ENCODE results near the gene MCC.

GRCh38 chr5:113280541-113280940 is 207.7 kb downstream of the MCC start:
- no peak for TF ChIP-seq CTCF (conservative IDR thresholded peaks at IDR 0.05; ENCODE audit: low read depth, low read length)
- TF ChIP-seq CHD1 (IDR thresholded peaks at IDR 0.05; ENCODE audit: low read depth, low read length): no peak
- no peak for TF ChIP-seq POLR2A (IDR thresholded peaks at IDR 0.05; ENCODE audit: low read depth, low read length)
- no peak for TF ChIP-seq MAZ (IDR thresholded peaks at IDR 0.05; ENCODE audit: borderline replicate concordance, low read depth, low read length)
- TF ChIP-seq MAFK (IDR thresholded peaks at IDR 0.05; ENCODE audit: low read depth, low read length): no peak
- TF ChIP-seq RCOR1 (IDR thresholded peaks at IDR 0.05; ENCODE audit: insufficient replicate concordance, low read length): no peak
- no peak for TF ChIP-seq RAD21 (IDR thresholded peaks at IDR 0.05; ENCODE audit: low read length)
- no peak for TF ChIP-seq USF2 (IDR thresholded peaks at IDR 0.05; ENCODE audit: low read depth, low read length)
